Measurements from ENCODE around the gene TMCC3. TPM values are rescaled to one million over a fixed set of nuclear protein-coding genes. Genes with fewer than 3 reads are reported as not detected.

TMCC3 gene
- total RNA-seq, 1 experiment from 2014 or later: 2.2 TPM

DNA sequence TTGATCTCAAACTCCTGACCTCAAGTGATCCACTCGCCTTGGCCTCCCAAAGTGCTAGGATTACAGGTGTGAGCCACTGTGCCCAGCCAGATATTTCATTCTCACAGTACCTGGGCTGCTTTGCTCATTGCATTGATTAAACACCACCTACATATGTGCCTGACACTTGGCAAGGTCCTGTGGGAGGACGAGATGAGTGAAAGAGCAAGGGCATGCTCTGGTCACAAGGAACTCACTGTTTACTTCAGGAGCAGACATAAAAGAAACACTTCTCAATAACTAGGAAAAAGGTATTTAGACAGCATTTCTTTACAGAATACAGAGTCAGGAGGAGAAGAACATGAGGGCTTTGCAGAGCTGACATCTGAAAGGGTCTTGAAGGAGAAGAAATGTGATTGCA, 91.7 kb downstream of the TMCC3 start:
- no peak for TF ChIP-seq FOXK1 (CRISPR knock-in tag; IDR thresholded peaks at IDR 0.05)
- TF ChIP-seq, protein P1, sequence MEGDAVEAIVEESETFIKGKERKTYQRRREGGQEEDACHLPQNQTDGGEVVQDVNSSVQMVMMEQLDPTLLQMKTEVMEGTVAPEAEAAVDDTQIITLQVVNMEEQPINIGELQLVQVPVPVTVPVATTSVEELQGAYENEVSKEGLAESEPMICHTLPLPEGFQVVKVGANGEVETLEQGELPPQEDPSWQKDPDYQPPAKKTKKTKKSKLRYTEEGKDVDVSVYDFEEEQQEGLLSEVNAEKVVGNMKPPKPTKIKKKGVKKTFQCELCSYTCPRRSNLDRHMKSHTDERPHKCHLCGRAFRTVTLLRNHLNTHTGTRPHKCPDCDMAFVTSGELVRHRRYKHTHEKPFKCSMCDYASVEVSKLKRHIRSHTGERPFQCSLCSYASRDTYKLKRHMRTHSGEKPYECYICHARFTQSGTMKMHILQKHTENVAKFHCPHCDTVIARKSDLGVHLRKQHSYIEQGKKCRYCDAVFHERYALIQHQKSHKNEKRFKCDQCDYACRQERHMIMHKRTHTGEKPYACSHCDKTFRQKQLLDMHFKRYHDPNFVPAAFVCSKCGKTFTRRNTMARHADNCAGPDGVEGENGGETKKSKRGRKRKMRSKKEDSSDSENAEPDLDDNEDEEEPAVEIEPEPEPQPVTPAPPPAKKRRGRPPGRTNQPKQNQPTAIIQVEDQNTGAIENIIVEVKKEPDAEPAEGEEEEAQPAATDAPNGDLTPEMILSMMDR (IDR thresholded peaks at IDR 0.05): no peak
- no peak for TF ChIP-seq NFATC4 (CRISPR knock-in tag; IDR thresholded peaks at IDR 0.05)
- TF ChIP-seq SOX15 (CRISPR knock-in tag; IDR thresholded peaks at IDR 0.05): no peak
- no peak for TF ChIP-seq JAZF1 (CRISPR knock-in tag; IDR thresholded peaks at IDR 0.05)
- no peak for TF ChIP-seq JUN (CRISPR knock-in tag; IDR thresholded peaks at IDR 0.05)
- TF ChIP-seq, protein P2, sequence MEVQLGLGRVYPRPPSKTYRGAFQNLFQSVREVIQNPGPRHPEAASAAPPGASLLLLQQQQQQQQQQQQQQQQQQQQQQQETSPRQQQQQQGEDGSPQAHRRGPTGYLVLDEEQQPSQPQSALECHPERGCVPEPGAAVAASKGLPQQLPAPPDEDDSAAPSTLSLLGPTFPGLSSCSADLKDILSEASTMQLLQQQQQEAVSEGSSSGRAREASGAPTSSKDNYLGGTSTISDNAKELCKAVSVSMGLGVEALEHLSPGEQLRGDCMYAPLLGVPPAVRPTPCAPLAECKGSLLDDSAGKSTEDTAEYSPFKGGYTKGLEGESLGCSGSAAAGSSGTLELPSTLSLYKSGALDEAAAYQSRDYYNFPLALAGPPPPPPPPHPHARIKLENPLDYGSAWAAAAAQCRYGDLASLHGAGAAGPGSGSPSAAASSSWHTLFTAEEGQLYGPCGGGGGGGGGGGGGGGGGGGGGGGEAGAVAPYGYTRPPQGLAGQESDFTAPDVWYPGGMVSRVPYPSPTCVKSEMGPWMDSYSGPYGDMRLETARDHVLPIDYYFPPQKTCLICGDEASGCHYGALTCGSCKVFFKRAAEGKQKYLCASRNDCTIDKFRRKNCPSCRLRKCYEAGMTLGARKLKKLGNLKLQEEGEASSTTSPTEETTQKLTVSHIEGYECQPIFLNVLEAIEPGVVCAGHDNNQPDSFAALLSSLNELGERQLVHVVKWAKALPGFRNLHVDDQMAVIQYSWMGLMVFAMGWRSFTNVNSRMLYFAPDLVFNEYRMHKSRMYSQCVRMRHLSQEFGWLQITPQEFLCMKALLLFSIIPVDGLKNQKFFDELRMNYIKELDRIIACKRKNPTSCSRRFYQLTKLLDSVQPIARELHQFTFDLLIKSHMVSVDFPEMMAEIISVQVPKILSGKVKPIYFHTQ (CRISPR knock-in tag; IDR thresholded peaks at IDR 0.05): no peak
- no peak for TF ChIP-seq GABPB1 (CRISPR knock-in tag; IDR thresholded peaks at IDR 0.05)
- TF ChIP-seq ZNF396 (CRISPR knock-in tag; IDR thresholded peaks at IDR 0.05; ENCODE audit: borderline replicate concordance): no peak
- TF ChIP-seq, protein P3, sequence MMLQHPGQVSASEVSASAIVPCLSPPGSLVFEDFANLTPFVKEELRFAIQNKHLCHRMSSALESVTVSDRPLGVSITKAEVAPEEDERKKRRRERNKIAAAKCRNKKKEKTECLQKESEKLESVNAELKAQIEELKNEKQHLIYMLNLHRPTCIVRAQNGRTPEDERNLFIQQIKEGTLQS (CRISPR knock-in tag; conservative IDR thresholded peaks at IDR 0.05): no peak
- TF ChIP-seq IRF2 (CRISPR knock-in tag; IDR thresholded peaks at IDR 0.05; ENCODE audit: borderline replicate concordance, low read depth): no peak
- no peak for TF ChIP-seq GRHL2 (CRISPR knock-in tag; IDR thresholded peaks at IDR 0.05; ENCODE audit: insufficient replicate concordance, severe bottlenecking)
- TF ChIP-seq, protein P4, sequence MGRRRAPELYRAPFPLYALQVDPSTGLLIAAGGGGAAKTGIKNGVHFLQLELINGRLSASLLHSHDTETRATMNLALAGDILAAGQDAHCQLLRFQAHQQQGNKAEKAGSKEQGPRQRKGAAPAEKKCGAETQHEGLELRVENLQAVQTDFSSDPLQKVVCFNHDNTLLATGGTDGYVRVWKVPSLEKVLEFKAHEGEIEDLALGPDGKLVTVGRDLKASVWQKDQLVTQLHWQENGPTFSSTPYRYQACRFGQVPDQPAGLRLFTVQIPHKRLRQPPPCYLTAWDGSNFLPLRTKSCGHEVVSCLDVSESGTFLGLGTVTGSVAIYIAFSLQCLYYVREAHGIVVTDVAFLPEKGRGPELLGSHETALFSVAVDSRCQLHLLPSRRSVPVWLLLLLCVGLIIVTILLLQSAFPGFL (CRISPR knock-in tag; IDR thresholded peaks at IDR 0.05; ENCODE audit: borderline replicate concordance): no peak
- TF ChIP-seq ELF4 (CRISPR knock-in tag; IDR thresholded peaks at IDR 0.05; ENCODE audit: low read depth): no peak
- TF ChIP-seq, protein P5, sequence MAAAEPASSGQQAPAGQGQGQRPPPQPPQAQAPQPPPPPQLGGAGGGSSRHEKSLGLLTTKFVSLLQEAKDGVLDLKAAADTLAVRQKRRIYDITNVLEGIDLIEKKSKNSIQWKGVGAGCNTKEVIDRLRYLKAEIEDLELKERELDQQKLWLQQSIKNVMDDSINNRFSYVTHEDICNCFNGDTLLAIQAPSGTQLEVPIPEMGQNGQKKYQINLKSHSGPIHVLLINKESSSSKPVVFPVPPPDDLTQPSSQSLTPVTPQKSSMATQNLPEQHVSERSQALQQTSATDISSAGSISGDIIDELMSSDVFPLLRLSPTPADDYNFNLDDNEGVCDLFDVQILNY (CRISPR knock-in tag; IDR thresholded peaks at IDR 0.05): no peak
- TF ChIP-seq OVOL2 (CRISPR knock-in tag; IDR thresholded peaks at IDR 0.05; ENCODE audit: borderline replicate concordance): no peak
- H3K36me3 Mint-ChIP-seq: no peaks in the 10 kb centered on the region
- ATAC-seq: no peak
- CTCF ChIA-PET: no interaction called here
- H3K27me3 Mint-ChIP-seq (ENCODE audit: low read depth): peaks cover 4% of the 10 kb centered on the region; the same call in 1 of the 2 replicates
- H3K9me3 Mint-ChIP-seq: no peaks in the 10 kb centered on the region
- peaks cover 23% of the 10 kb centered on the region for H3K4me1 Mint-ChIP-seq
- no peak for DNase-seq (ENCODE audit: low spot score)
- POLR2A ChIA-PET: no interaction called here
- H3K4me3 Mint-ChIP-seq: no peak overlapping the region
- H3K27ac Mint-ChIP-seq: no peak overlapping the region

DNA sequence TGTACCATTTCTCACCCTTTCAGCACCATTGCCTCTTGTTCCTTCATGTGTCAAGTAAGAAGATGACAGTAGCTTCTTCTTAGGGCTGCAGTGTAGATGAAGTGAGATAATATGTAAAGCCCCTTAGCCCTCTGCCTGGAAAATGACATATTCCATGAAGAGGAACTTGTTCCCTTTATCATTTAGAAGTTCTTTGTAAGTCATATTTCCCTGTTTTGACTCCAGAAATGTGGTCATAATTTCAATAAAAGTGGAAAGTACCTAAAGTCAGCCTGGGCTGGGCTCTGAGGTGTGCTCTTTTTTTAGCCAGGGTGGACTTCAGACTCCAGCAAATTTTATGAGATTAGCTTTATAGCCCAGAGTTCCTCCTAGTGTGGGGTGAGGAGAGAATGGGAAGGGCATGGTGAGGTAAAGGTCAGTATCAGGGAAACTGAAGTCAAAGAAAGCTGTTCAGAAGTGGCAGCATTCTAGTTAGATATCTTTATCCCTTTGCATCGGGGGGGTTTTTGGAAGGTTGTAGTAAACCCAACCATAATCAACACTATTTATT, 92.5 kb downstream of the TMCC3 start:
- Mint-ChIP-seq H3K27ac (no peak overlapping the region), H3K36me3 (no peaks in the 10 kb centered on the region), H3K27me3 (ENCODE audit: low read depth) (peaks cover 4% of the 10 kb centered on the region; the same call in 1 of the 2 replicates), H3K9me3 (no peaks in the 10 kb centered on the region), H3K4me1 (peaks cover 23% of the 10 kb centered on the region), H3K4me3 (no peak overlapping the region)
- ChIA-PET CTCF (no interaction called here), POLR2A (no interaction called here)
- no peak for DNase-seq (ENCODE audit: low spot score)
- ATAC-seq: no peak
- TF ChIP-seq TCF7 (CRISPR knock-in tag; IDR thresholded peaks at IDR 0.05; ENCODE audit: low read depth) (no peak), ESRRA (CRISPR knock-in tag; IDR thresholded peaks at IDR 0.05; ENCODE audit: borderline replicate concordance) (no peak), TEAD4 (CRISPR knock-in tag; IDR thresholded peaks at IDR 0.05) (no peak), CBFB (CRISPR knock-in tag; IDR thresholded peaks at IDR 0.05; ENCODE audit: low read depth) (no peak), MXD4 (CRISPR knock-in tag; IDR thresholded peaks at IDR 0.05; ENCODE audit: borderline replicate concordance) (no peak)
